ENCODE results near the gene PSPH.
"Not testable (repeated sequence)": the region's sequence is repeated elsewhere in the genome, so short reads cannot be mapped to it uniquely, and the experiment has no call there.

Gene PSPH

GRCh38 chr7:56062382-56062781, 11.1 kb upstream of the PSPH start:
- DNase-seq, result no peak

GRCh38 chr7:56053993-56054392, 2.7 kb upstream of the PSPH start:
- no peak for DNase-seq

GRCh38 chr7:56053379-56053778, 2.1 kb upstream of the PSPH start:
- no peak for DNase-seq

GRCh38 chr7:56051053-56051338, 248 bp downstream of the PSPH start:
- DNase-seq, result no peak

GRCh38 chr7:56048763-56049162, 2.5 kb downstream of the PSPH start:
- not testable (repeated sequence) for DNase-seq

- DNase-seq, result no peak
Measured at GRCh38 chr7:56048245-56048644, 3.0 kb downstream of the PSPH start.

GRCh38 chr7:56047446-56048116, 3.7 kb downstream of the PSPH start:
- DNase-seq, result not testable (repeated sequence)

GRCh38 chr7:56046721-56047445, 4.4 kb downstream of the PSPH start:
- DNase-seq, result no peak

GRCh38 chr7:56045758-56046157, 5.5 kb downstream of the PSPH start:
- not testable (repeated sequence) for DNase-seq

- DNase-seq, result no peak
Measured at GRCh38 chr7:56040730-56041129, 10.5 kb downstream of the PSPH start.

GRCh38 chr7:56033671-56034432, 17.4 kb downstream of the PSPH start:
- peak; percentile 79 for DNase-seq

- not testable (repeated sequence) for DNase-seq
Measured at GRCh38 chr7:56032578-56032977, 18.7 kb downstream of the PSPH start.

- not testable (repeated sequence) for DNase-seq
Measured at GRCh38 chr7:56031556-56031955, 19.7 kb downstream of the PSPH start.

GRCh38 chr7:56030340-56030739, 20.9 kb downstream of the PSPH start:
- no peak for DNase-seq

- DNase-seq, result no peak
Measured at GRCh38 chr7:56028942-56029630, 22.2 kb downstream of the PSPH start.

GRCh38 chr7:56026538-56026937, 24.7 kb downstream of the PSPH start:
- no peak for DNase-seq

GRCh38 chr7:56023500-56023899, 27.7 kb downstream of the PSPH start:
- no peak for DNase-seq

GRCh38 chr7:56019501-56019900, 31.7 kb downstream of the PSPH start:
- no peak for DNase-seq

GRCh38 chr7:56017015-56017414, 34.2 kb downstream of the PSPH start:
- DNase-seq, result not testable (repeated sequence)

GRCh38 chr7:56009695-56010094, 41.5 kb downstream of the PSPH start:
- no peak for DNase-seq

- DNase-seq, result no peak
Measured at GRCh38 chr7:56007891-56008290, 43.4 kb downstream of the PSPH start.

- DNase-seq, result no peak
Measured at GRCh38 chr7:56007167-56007652, 44.0 kb downstream of the PSPH start.

- no peak for DNase-seq
Measured at GRCh38 chr7:56003749-56004148, 47.5 kb downstream of the PSPH start.

All from right hindlimb (tissue), 1 donor.